ENCODE measurements around the gene ADAMTSL3.

The ADAMTSL3 gene

GRCh38 chr15:83659417-83659812 lies 5.5 kb downstream of the ADAMTSL3 start:
- TF ChIP-seq CTCF (IDR thresholded peaks at IDR 0.05; ENCODE audit: low read depth, low read length, missing control alignments): no peak
- H3K4me3 ChIP-seq (ENCODE audit: low read depth, low read length): no peak overlapping the region
- no peak for DNase-seq (ENCODE audit: low read depth)

- TF ChIP-seq CTCF (IDR thresholded peaks at IDR 0.05; ENCODE audit: low read depth, low read length, missing control alignments): no peak
- no peak overlapping the region for H3K4me3 ChIP-seq (ENCODE audit: low read depth, low read length)
- DNase-seq (ENCODE audit: low read depth): no peak
Measured at GRCh38 chr15:83665480-83665879, 11.6 kb downstream of the ADAMTSL3 start.

GRCh38 chr15:83670672-83671229 lies 16.8 kb downstream of the ADAMTSL3 start:
- no peak overlapping the region for H3K4me3 ChIP-seq (ENCODE audit: low read depth, low read length)
- no peak for DNase-seq (ENCODE audit: low read depth)
- TF ChIP-seq CTCF (IDR thresholded peaks at IDR 0.05; ENCODE audit: low read depth, low read length, missing control alignments): no peak

- no peak overlapping the region for H3K4me3 ChIP-seq (ENCODE audit: low read depth, low read length)
- TF ChIP-seq CTCF (IDR thresholded peaks at IDR 0.05; ENCODE audit: low read depth, low read length, missing control alignments): no peak
- DNase-seq (ENCODE audit: low read depth): no peak
Measured at GRCh38 chr15:83671603-83672002, 17.7 kb downstream of the ADAMTSL3 start.

- no peak for TF ChIP-seq CTCF (IDR thresholded peaks at IDR 0.05; ENCODE audit: low read depth, low read length, missing control alignments)
- DNase-seq (ENCODE audit: low read depth): no peak
- no peak overlapping the region for H3K4me3 ChIP-seq (ENCODE audit: low read depth, low read length)
Measured at GRCh38 chr15:83673385-83673784, 19.5 kb downstream of the ADAMTSL3 start.

- DNase-seq (ENCODE audit: low read depth): no peak
- no peak overlapping the region for H3K4me3 ChIP-seq (ENCODE audit: low read depth, low read length)
- no peak for TF ChIP-seq CTCF (IDR thresholded peaks at IDR 0.05; ENCODE audit: low read depth, low read length, missing control alignments)
Measured at GRCh38 chr15:83682476-83683088, 28.7 kb downstream of the ADAMTSL3 start.

GRCh38 chr15:83685916-83686332 lies 32.0 kb downstream of the ADAMTSL3 start:
- TF ChIP-seq CTCF (IDR thresholded peaks at IDR 0.05; ENCODE audit: low read depth, low read length, missing control alignments): no peak

More at GRCh38 chr15:83685916-83686332, 32.0 kb downstream of the ADAMTSL3 start:
- H3K4me3 ChIP-seq (ENCODE audit: low read depth, low read length): no peak overlapping the region
- no peak for DNase-seq (ENCODE audit: low read depth)

Data from GM12864 (cell line).